SIG-M5 treated with dmso at 0.1 percent for 504 hours (cell line): ENCODE data around the gene VSIG10.
A peak's percentile ranks its signal among the peaks of the same experiment; 100 is the strongest.
"Not testable (repeated sequence)": the region's sequence is repeated elsewhere in the genome, so short reads cannot be mapped to it uniquely, and the experiment has no call there.

ENCODE experiments used
- DNase-seq: peaks from one replicate; lab custom pipeline; 2025; ENCODE audit not compliant: unreplicated experiment; lab: John Stamatoyannopoulos, UW

The VSIG10 gene

GRCh38 chr12:118103601-118104382 lies at the start of gene VSIG10:
VSIG10 (minus strand) TSS chr12:118104011; CDS start chr12:118103671, 340 bp downstream.
- DNase-seq = peak; percentile 71

GRCh38 chr12:118151755-118152154 lies 47.9 kb upstream of the VSIG10 start:
- DNase-seq = no peak

- no peak for DNase-seq
Measured at GRCh38 chr12:118150625-118151024, 46.8 kb upstream of the VSIG10 start.

GRCh38 chr12:118148287-118148686 lies 44.5 kb upstream of the VSIG10 start:
- DNase-seq = no peak

DNA sequence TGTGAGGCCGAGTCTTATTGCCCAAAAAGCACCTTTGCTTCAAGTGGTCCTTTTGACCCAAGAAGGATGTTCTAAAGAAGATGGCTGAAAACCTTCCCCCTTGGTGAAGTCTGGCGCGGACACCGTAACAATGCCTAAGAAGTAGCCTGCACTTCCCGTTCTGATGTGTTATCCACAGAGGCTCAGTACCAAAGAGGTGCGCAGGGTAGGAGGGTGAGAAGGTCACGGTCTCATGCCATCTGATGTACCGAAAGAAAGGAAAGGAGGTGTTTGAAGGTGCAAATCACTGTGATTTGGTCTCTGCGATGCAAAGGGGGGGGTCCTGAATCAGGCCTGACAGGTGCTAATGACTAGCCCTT lies 42.0 kb upstream of the VSIG10 start:
- no peak for DNase-seq

- DNase-seq = peak; percentile 13
Measured at GRCh38 chr12:118145113-118145797, 41.4 kb upstream of the VSIG10 start.

DNA sequence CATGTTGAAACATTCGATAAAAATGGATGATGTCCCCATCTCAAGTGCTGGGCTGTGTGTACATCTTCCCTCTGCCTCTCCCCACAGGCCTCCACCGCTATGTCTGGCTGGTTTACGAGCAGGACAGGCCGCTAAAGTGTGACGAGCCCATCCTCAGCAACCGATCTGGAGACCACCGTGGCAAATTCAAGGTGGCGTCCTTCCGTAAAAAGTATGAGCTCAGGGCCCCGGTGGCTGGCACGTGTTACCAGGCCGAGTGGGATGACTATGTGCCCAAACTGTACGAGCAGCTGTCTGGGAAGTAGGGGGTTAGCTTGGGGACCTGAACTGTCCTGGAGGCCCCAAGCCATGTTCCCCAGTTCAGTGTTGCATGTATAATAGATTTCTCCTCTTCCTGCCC lies 40.7 kb upstream of the VSIG10 start:
- no peak for DNase-seq

DNA sequence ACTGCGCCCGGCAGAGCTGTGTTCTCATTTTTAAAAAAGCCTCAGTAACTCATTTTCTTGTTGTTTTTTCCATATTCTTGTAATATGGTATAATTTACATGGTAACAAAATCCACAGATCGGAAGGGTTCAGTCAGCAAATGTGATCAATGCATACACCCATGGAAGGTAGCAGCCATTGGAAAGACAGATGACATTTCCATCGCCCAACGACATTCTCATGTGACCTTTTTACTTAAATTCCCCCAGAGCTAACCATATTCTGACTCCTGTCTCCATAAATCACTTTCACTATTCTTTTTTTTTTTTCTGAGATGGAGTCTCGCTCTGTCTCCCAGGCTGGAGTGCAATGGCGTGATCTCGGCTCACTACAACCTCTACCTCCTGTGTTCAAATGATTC lies 37.0 kb upstream of the VSIG10 start:
- DNase-seq = no peak

- no peak for DNase-seq
Measured at GRCh38 chr12:118137148-118137678, 33.4 kb upstream of the VSIG10 start.

GRCh38 chr12:118136559-118137003 lies 32.8 kb upstream of the VSIG10 start:
- DNase-seq = peak; percentile 41

DNA sequence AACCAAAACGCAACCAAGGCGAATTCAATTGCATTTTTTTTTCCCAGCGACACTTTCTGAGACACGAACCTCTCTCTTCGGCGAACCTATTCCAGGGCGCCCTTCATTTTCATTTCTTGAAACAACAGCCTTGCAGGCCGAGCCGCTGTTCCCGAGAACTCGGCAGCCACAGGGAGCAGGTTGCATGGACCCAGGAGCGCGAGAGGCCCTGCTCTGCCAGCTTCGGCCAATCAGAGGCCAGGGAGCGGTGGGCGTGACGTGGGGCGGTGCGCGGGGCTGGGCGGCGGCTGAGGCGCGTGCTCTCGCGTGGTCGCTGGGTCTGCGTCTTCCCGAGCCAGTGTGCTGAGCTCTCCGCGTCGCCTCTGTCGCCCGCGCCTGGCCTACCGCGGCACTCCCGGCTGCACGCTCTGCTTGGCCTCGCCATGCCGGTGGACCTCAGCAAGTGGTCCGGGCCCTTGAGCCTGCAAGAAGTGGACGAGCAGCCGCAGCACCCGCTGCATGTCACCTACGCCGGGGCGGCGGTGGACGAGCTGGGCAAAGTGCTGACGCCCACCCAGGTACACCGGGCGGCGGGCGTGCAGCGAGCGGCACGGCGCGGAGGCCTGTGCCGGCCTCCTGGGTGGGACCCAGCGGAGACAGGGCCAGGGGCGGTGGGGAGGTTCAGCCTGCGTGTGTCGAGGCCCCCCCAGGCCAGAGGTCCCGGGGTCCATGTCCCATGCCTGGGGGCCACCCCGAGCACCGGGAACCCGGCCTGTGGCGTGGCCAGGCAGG lies 32.2 kb upstream of the VSIG10 start, which contains the start of gene PEBP1:
Gene PEBP1, plus strand, starts transcription at position 337 of the 771 bp plus-strand sequence. Its CDS starts 86 bp downstream, at position 423.
- DNase-seq = peak; percentile 95

DNA sequence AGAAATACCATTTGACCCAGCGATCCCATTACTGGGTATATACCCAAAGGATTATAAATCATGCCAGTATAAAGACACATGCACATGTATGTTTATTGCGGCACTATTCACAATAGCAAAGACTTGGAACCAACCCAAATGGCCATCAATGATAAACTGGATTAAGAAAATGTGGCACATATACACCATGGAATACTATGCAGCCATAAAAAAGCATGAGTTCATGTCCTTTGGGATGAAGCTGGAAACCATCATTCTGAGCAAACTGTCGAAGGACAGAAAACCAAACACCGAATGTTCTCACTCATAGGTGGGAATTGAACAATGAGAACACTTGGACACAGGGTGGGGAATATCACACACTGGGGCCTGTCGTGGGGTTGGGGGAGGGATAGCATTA lies 25.6 kb upstream of the VSIG10 start:
- DNase-seq = not testable (repeated sequence)

- no peak for DNase-seq
Measured at GRCh38 chr12:118127867-118128266, 24.1 kb upstream of the VSIG10 start.

GRCh38 chr12:118126119-118126757 lies 22.4 kb upstream of the VSIG10 start:
- DNase-seq = no peak

- no peak for DNase-seq
Measured at GRCh38 chr12:118125743-118126118, 21.9 kb upstream of the VSIG10 start.

DNA sequence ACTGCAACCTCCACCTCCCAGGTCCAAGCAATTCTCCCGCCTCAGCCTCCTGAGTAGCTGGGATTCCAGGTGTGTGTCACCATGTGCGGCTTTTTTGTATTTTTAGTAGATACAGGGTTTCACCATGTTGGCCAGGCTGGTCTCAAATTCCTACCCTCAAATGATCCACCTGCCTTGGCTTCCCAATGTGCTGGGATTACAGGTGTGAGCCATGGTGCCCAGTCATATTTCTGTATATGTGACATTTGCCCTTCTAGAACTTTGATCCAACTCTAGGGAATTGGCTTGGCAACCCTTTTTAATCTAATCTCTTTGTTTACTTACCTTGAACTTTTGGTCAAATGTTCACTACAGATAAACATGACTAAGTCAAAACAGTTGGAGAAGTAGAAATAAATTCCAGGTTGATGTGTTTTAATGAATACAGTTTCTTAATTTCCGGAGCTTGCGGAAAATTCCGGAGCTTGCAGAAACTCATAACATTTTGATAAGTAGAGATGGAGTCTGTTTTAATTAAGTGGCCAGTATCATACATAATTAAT lies 20.6 kb upstream of the VSIG10 start:
- DNase-seq = no peak

GRCh38 chr12:118122264-118122663 lies 18.5 kb upstream of the VSIG10 start:
- DNase-seq = no peak

- peak; percentile 64 for DNase-seq
Measured at GRCh38 chr12:118120579-118121363, 17.0 kb upstream of the VSIG10 start.

GRCh38 chr12:118119449-118119879 lies 15.7 kb upstream of the VSIG10 start:
- DNase-seq = no peak

DNA sequence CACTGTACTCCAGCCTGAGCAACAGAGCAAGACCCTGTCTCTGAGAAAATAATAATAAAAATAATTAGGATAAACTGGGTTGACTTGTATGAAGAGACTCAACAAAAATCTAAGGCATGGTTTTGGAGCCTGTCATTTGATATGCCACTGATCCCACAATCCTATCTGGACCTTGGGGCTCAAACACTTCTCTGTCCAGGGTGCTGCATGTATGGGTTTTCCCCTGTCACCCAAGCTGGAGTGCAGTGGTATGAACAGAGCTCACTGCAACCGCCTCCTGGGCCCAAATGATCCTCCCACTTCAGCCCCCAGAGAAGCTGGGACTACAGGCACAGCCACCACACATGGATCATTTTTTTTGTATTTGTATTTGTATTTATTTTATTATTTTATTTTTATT lies 5.3 kb upstream of the VSIG10 start:
- no peak for DNase-seq
